Prostate gland (tissue), 2 donors: Measurements from ENCODE around the gene PPP2R5A.
"Not testable (repeated sequence)": the region's sequence is repeated elsewhere in the genome, so short reads cannot be mapped to it uniquely, and the experiment has no call there.

ENCODE experiments used
- POLR2A ChIP-seq: fragments of 450-650 bp; IDR thresholded peaks from one replicate; pipeline ENCODE4 v1.6.1; 2016; ENCODE audit warnings: antibody characterized with exemption, mild to moderate bottlenecking
- TF ChIP-seq, protein P1 (sequence below), 4 experiments: fragments of 200-600 bp in 2 of 4; fragments of 450-650 bp in 2 of 4; sonication (generic) in 2 of 4; IDR thresholded peaks; 1 replicate in 3 of 4; 2 replicates in 1 of 4; pipeline ENCODE4 v1.5.1; 2016 to 2019; ENCODE audit warnings: antibody characterized with exemption in 4 of 4, mild to moderate bottlenecking in 2 of 4, moderate library complexity in 2 of 4

DNA sequence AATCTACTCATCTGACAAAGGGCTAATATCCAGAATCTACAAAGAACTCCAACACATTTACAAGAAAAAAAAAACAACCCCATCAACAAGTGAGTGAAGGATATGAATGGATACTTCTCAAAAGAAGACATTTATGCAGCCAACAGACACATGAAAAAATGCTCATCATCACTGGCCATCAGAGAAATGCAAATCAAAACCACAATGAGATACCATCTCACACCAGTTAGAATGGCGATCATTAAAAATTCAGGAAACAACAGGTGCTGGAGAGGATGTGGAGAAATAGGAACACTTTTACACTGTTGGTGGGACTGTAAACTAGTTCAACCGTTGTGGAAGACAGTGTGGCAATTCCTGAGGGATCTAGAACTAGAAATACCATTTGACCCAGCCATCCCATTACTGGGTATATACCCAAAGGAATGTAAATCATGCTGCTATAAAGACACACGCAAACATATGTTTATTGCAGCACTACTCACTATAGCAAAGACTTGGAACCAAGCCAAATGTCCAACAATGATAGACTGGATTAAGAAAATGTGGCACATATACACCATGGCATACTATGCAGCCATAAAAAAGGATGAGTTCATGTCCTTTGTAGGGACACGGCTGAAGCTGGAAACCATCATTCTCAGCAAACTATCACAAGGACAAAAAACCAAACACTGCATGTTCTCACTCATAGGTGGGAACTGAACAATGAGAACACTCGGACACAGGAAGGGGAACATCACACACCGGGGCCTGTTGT is 110.6 kb downstream of the PPP2R5A start:
- TF ChIP-seq, protein P1, sequence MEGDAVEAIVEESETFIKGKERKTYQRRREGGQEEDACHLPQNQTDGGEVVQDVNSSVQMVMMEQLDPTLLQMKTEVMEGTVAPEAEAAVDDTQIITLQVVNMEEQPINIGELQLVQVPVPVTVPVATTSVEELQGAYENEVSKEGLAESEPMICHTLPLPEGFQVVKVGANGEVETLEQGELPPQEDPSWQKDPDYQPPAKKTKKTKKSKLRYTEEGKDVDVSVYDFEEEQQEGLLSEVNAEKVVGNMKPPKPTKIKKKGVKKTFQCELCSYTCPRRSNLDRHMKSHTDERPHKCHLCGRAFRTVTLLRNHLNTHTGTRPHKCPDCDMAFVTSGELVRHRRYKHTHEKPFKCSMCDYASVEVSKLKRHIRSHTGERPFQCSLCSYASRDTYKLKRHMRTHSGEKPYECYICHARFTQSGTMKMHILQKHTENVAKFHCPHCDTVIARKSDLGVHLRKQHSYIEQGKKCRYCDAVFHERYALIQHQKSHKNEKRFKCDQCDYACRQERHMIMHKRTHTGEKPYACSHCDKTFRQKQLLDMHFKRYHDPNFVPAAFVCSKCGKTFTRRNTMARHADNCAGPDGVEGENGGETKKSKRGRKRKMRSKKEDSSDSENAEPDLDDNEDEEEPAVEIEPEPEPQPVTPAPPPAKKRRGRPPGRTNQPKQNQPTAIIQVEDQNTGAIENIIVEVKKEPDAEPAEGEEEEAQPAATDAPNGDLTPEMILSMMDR (IDR thresholded peaks at IDR 0.05) = not testable (repeated sequence)
- not testable (repeated sequence) for TF ChIP-seq POLR2A
